HG02870 (cell line): ENCODE results near the gene BEND2.

Experiments
- ATAC-seq: cut with Tn5 transposase; IDR thresholded peaks from one replicate; pipeline ENCODE4 v1.9.1; 2021; ENCODE audit warnings: mild to moderate bottlenecking, moderate library complexity; ENCODE audit not compliant: unreplicated experiment

Gene BEND2

GRCh38 chrX:18146009-18146408 lies 74.7 kb downstream of the BEND2 start:
- ATAC-seq, result no peak

- ATAC-seq, result no peak
These were observed 83.9 kb downstream of the BEND2 start for GRCh38 chrX:18136816-18137215.

- no peak for ATAC-seq
These were observed 87.1 kb downstream of the BEND2 start for GRCh38 chrX:18133605-18134004.

GRCh38 chrX:18129690-18130089 lies 91.0 kb downstream of the BEND2 start:
- no peak for ATAC-seq

- no peak for ATAC-seq
These were observed 93.7 kb downstream of the BEND2 start for GRCh38 chrX:18126971-18127370.

- ATAC-seq, result no peak
These were observed 100.8 kb downstream of the BEND2 start for GRCh38 chrX:18119856-18120255.
